ENCODE data around the gene CLIC3. TPM values are rescaled to one million over a fixed set of nuclear protein-coding genes. Genes with fewer than 3 reads are reported as not detected.

CLIC3 gene
- total and polyA plus RNA-seq, 2 donors (not counting 1 experiment from before 2014, with no cell fraction given): 1.1 to 1.9 TPM

DNA sequence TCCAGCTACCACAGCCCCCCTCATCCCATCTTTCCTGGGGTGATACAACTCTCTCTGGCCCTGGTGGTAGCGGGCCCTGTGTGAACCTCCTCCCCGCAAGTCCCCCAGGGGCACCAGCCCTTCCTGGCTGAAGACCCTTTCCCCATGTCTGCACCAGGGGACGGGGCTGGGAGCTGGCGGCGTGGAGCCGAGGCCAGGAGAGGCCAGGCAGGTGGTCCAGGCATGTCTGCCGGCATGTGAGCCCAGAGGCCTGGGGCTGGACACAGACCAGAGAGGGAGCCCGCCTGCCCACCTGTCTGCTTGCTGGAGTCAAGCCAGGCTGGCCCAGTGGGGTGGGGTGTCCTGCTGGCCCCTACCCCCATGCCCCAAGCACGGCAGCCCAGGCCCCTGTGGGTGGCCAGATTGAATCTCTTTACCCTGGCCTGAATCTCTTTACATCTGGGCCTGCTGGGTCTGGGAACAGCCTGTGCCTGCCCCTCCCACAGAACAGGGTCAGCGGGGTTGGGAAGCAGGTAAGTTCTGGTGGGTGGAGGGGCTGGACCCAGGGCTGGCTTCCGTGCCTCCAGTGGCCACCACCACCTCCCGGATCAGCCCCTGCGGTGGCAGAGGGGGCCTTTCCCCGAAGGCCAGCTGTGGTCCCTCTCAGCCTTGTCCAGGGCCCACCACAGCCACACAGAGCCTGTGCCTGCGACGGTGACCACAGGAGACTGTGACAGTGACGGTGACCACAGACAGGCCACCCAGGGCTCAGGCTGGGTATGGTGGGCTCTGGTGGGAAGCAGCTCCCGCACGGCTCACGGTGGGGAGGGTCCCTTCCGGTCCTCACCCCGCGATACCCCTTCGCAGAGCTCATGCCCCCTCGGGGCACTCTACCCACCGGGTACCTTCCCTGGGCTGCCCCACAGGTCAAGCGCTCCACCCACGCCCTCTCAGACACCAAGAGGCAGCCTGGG is 37.2 kb downstream of the CLIC3 start:
- H3K4me1 ChIP-seq (ENCODE audit: control insufficient read depth in 2 of 2, insufficient read depth in 2 of 2, low read length in 2 of 2): no peaks in the 10 kb centered on the region
- POLR2A ChIA-PET: no interaction called here
- CTCF ChIA-PET: no interaction called here

DNA sequence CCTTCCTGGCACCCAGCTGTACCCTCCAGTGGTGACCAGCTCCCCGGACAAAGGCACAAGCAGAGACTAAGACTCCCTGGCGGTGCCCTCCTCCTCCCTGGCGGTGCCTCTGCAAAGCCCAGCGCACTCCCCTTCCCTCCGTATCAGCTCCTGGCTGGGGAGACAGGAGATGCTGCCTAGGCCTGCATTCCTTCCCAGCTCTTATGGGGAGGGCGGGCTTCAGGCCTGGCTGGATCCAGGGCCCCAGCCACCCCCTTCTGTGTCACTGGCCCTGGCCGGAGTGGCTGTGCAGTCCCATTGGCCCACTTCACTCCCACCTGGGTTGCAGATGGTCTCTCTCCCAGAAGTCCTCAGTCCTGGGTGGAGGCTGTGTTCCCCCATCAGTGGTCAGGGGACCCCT is 37.9 kb downstream of the CLIC3 start:
- Mint-ChIP-seq H3K27ac (no peak overlapping the region), H3K9me3 (ENCODE audit: insufficient read depth) (no peaks in the 10 kb centered on the region), H3K4me3 (no peak overlapping the region), H3K27me3 (no peaks in the 10 kb centered on the region), H3K4me1 (no peaks in the 10 kb centered on the region)
- H3K4me1 ChIP-seq (ENCODE audit: control insufficient read depth in 2 of 2, insufficient read depth in 2 of 2, low read length in 2 of 2): no peaks in the 10 kb centered on the region
- H4K20me1 ChIP-seq (ENCODE audit: control insufficient read depth, insufficient read depth, low read length, poor library complexity, severe bottlenecking): no peaks in the 10 kb centered on the region
- H3K9me3 ChIP-seq (ENCODE audit: control extremely low read depth in 1 of 3, control insufficient read depth in 2 of 3, insufficient read depth in 1 of 3, low read length in 2 of 3): peaks cover 0 to 2% (median 0%) of the 10 kb centered on the region in 3 donors
- H3K27me3 ChIP-seq (replicated peaks in 1 of 4; ENCODE audit: control extremely low read depth in 1 of 4, control insufficient read depth in 3 of 4, insufficient read depth in 4 of 4, low read length in 3 of 4): peaks cover 0 to 6% (median under 1%) of the 10 kb centered on the region in 4 experiments
- no peaks in the 10 kb centered on the region for H3K36me3 ChIP-seq (replicated peaks in 1 of 2; ENCODE audit: control extremely low read depth in 1 of 2, control insufficient read depth in 1 of 2, extremely low read depth in 1 of 2, insufficient read depth in 2 of 2, low read length in 1 of 2)
- H3K79me2 ChIP-seq (ENCODE audit: control insufficient read depth, insufficient read depth, low read length): no peaks in the 10 kb centered on the region
- WGBS (ENCODE audit: insufficient coverage): 97% methylated on average over 7 of the region's 7 CpGs
- no peak overlapping the region for H2AFZ ChIP-seq (ENCODE audit: insufficient read depth, low read depth, low read length, poor library complexity, severe bottlenecking)
- H3K9ac ChIP-seq (ENCODE audit: low read length): no peak overlapping the region
- no peak overlapping the region for H3K4me2 ChIP-seq (replicated peaks; ENCODE audit: low read depth, low read length, poor library complexity, severe bottlenecking)
- ATAC-seq (ENCODE audit: low read depth) (no peak), DNase-seq (no peak)
- no peak overlapping the region for H3K27ac ChIP-seq (ENCODE audit: low read length in 2 of 2)
- ChIA-PET POLR2A (no interaction called here), CTCF (no interaction called here)
- H3K4me3 ChIP-seq (ENCODE audit: control extremely low read depth in 1 of 5, extremely low read depth in 1 of 5, insufficient read depth in 1 of 5, low read depth in 2 of 5, low read length in 4 of 5): no peak overlapping the region
- TF ChIP-seq, protein P1, sequence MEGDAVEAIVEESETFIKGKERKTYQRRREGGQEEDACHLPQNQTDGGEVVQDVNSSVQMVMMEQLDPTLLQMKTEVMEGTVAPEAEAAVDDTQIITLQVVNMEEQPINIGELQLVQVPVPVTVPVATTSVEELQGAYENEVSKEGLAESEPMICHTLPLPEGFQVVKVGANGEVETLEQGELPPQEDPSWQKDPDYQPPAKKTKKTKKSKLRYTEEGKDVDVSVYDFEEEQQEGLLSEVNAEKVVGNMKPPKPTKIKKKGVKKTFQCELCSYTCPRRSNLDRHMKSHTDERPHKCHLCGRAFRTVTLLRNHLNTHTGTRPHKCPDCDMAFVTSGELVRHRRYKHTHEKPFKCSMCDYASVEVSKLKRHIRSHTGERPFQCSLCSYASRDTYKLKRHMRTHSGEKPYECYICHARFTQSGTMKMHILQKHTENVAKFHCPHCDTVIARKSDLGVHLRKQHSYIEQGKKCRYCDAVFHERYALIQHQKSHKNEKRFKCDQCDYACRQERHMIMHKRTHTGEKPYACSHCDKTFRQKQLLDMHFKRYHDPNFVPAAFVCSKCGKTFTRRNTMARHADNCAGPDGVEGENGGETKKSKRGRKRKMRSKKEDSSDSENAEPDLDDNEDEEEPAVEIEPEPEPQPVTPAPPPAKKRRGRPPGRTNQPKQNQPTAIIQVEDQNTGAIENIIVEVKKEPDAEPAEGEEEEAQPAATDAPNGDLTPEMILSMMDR (IDR thresholded peaks at IDR 0.05): no peak
- TF ChIP-seq EZH2 (IDR thresholded peaks at IDR 0.05; ENCODE audit: borderline replicate concordance, insufficient read depth, low read depth, low read length, poor library complexity, severe bottlenecking): no peak
- intact Hi-C loops (cut with micrococcal nuclease): no loop called here

More for the DNA sequence above, 37.2 kb downstream of the CLIC3 start:
- H2AFZ ChIP-seq (ENCODE audit: insufficient read depth, low read depth, low read length, poor library complexity, severe bottlenecking): no peak overlapping the region
- Mint-ChIP-seq H3K4me1 (no peaks in the 10 kb centered on the region), H3K9me3 (ENCODE audit: insufficient read depth) (no peaks in the 10 kb centered on the region), H3K27me3 (no peaks in the 10 kb centered on the region), H3K27ac (no peak overlapping the region), H3K4me3 (no peak overlapping the region)
- H3K27me3 ChIP-seq (replicated peaks in 1 of 4; ENCODE audit: control extremely low read depth in 1 of 4, control insufficient read depth in 3 of 4, insufficient read depth in 4 of 4, low read length in 3 of 4): peaks cover 0 to 6% (median under 1%) of the 10 kb centered on the region in 4 experiments
- no peaks in the 10 kb centered on the region for H3K79me2 ChIP-seq (ENCODE audit: control insufficient read depth, insufficient read depth, low read length)
- H3K27ac ChIP-seq (ENCODE audit: low read length in 2 of 2): no peak overlapping the region
- H3K36me3 ChIP-seq (replicated peaks in 1 of 2; ENCODE audit: control extremely low read depth in 1 of 2, control insufficient read depth in 1 of 2, extremely low read depth in 1 of 2, insufficient read depth in 2 of 2, low read length in 1 of 2): no peaks in the 10 kb centered on the region
- TF ChIP-seq, protein P1 (IDR thresholded peaks at IDR 0.05): no peak
- TF ChIP-seq EZH2 (IDR thresholded peaks at IDR 0.05; ENCODE audit: borderline replicate concordance, insufficient read depth, low read depth, low read length, poor library complexity, severe bottlenecking): no peak
- H3K4me3 ChIP-seq (ENCODE audit: control extremely low read depth in 1 of 5, extremely low read depth in 1 of 5, insufficient read depth in 1 of 5, low read depth in 2 of 5, low read length in 4 of 5): no peak overlapping the region
- peaks cover 0 to 2% (median 0%) of the 10 kb centered on the region in 3 donors for H3K9me3 ChIP-seq (ENCODE audit: control extremely low read depth in 1 of 3, control insufficient read depth in 2 of 3, insufficient read depth in 1 of 3, low read length in 2 of 3)
- intact Hi-C loops (cut with micrococcal nuclease): no loop called here
- DNase-seq (no peak), ATAC-seq (ENCODE audit: low read depth) (no peak)
- no peak overlapping the region for H3K9ac ChIP-seq (ENCODE audit: low read length)
- H3K4me2 ChIP-seq (replicated peaks; ENCODE audit: low read depth, low read length, poor library complexity, severe bottlenecking): no peak overlapping the region
- no peaks in the 10 kb centered on the region for H4K20me1 ChIP-seq (ENCODE audit: control insufficient read depth, insufficient read depth, low read length, poor library complexity, severe bottlenecking)
- 93% methylated on average over 25 of the region's 28 CpGs for WGBS (ENCODE audit: insufficient coverage)

Measured in B cell (primary cell).